ENCODE measurements around the gene SPATA12. TPM values are rescaled to one million over a fixed set of nuclear protein-coding genes. Genes with fewer than 3 reads are reported as not detected.

Gene SPATA12
- total RNA-seq, 1 experiment from 2014 or later: not detected

DNA sequence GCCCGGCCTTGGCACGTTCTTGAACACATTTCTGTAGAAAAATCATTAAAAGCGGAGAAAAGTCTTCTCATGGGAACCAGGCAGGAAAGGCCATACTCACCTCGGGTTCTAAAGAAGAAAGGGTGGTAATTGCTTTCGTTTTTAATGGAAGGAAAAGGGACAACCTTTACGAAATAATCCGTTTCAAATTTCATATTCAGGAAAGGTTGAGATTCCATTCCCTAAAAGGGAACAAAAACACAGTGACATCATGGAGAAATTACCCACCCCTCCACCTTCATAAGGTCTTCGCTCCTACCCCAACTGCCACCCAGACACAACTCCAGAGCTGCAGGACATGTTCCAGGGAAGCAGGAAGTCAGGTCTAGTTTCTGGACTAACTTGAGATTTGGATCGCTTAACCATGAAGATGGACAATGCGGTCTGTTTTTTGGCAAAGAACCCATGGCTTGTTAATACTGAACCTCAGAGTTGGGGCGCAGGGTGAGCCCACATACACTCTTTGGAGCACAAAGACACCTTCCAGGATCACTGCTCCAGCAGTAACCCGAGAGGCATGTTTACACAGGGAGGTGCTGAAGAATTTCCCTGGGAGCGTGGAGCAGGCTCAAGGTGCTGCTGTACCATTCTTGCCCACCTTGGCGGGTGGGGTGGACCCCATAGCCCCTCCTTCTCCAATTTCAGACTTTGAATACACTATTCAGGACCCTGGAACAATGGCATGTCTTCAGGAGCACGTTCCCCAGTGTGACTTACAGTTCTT is 49.2 kb downstream of the SPATA12 start:
- DNase-seq (ENCODE audit: extremely low read depth, low read depth): no peak

- DNase-seq (ENCODE audit: extremely low read depth, low read depth): no peak
Observed at GRCh38 chr3:57110214-57110613, 49.8 kb downstream of the SPATA12 start.

DNA sequence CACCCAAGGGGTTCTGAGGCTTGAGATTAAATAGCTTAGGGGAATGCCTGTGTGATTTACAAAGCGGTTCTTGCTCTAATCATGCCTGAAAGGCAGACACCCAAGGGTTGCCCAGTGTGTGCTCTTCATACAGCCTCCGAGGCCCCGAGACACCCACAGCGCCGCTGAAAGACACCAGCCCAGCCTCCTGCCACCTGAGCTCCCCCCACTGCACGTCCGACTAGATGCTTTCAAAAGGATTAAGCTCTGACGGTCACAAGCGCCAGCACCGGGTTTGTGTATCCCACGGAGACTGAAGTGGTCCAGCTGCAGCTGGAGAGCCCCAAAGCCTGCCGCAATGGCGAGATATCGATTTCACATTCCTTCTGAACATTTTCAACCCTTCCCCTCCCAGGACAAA is 50.3 kb downstream of the SPATA12 start:
- no peak for DNase-seq (ENCODE audit: extremely low read depth, low read depth)

DNA sequence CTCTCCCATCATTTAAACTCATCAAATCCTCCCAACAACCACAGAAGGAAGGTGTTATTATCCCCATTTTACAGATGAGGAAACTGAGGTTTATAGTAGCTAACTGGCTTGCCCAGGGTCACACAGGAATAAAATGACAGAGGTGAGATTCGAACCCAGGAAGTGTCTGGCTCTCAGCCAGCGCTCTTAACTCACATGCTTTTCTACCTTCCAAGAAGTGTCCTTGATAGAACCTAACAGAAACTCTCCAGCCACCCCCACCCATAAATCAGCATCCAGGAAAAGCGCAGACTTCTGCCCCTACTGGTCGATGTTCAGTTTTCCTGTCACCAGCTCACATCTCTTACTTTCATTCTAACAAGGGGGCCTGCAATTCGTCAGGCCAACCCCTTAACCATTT is 51.7 kb downstream of the SPATA12 start:
- no peak for DNase-seq (ENCODE audit: extremely low read depth, low read depth)

GRCh38 chr3:57116501-57116900 is 56.0 kb downstream of the SPATA12 start:
- no peak for DNase-seq (ENCODE audit: extremely low read depth, low read depth)

- no peak for DNase-seq (ENCODE audit: extremely low read depth, low read depth)
Observed at GRCh38 chr3:57118254-57118653, 57.8 kb downstream of the SPATA12 start.

GRCh38 chr3:57120040-57120439 is 59.6 kb downstream of the SPATA12 start:
- no peak for DNase-seq (ENCODE audit: extremely low read depth, low read depth)

GRCh38 chr3:57120451-57121174 is 60.1 kb downstream of the SPATA12 start:
- DNase-seq (ENCODE audit: extremely low read depth, low read depth): no peak

Other genes with a start within 250 kb of the SPATA12 start
- 0.29 and 0.62 TPM in 2 replicates for gene IL17RD, start 104.7 kb downstream of the SPATA12 start, total RNA-seq (2014; rRNA removed; shearing (Covaris generic))
- gene HESX1, start 139.3 kb downstream of the SPATA12 start, total RNA-seq (2014; rRNA removed; shearing (Covaris generic)): 1.6 TPM in 1 of 2 replicates, not detected in the other
- gene APPL1, start 167.1 kb downstream of the SPATA12 start, total RNA-seq (2014; rRNA removed; shearing (Covaris generic)): 30.0 and 32.5 TPM in 2 replicates
- gene ASB14, start 232.0 kb downstream of the SPATA12 start, total RNA-seq (2014; rRNA removed; shearing (Covaris generic)): 0.05 TPM in 1 of 2 replicates, not detected in the other